GM04504 (cell line): ENCODE results near the gene ACADVL.

ENCODE experiments used
- DNase-seq: peaks from one replicate; pipeline ENCODE4 v3.0.0-alpha.2; 2012; ENCODE audit warnings: low read depth

ACADVL gene

DNA sequence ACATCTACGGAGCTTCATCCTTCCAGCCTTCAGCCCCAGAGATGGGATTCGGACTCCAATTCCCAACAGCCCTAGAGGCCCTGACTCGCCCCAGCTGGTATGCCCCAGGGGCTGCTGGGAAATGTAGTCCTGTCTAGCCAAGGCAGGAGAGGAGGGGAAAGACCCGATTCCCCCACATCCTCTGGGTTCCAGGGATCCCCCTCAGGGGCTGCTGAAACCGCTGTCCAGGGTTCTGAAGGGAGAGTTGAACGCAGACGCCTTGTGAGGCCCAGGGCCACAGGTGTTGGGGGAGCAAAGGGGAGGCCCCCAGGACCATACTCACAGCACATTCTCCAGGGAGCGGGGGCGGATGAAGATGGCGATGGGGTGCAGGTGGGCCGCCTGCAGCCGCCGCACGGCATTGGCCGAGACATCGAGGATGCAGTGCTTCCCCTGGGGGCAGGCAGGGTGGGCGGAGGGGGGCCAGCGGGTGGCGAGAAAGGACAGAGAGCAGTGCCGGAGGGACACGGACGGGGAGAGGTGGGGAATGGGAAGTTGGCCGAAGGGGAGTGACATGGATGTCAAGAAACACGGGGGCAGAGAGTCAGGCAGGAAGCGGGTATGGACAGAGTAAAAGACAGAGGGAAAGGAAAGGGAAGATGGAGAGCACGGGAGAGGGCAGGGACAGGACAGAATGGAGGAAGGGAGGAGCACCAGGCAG, 28.0 kb upstream of the ACADVL start:
- no peak for DNase-seq

DNA sequence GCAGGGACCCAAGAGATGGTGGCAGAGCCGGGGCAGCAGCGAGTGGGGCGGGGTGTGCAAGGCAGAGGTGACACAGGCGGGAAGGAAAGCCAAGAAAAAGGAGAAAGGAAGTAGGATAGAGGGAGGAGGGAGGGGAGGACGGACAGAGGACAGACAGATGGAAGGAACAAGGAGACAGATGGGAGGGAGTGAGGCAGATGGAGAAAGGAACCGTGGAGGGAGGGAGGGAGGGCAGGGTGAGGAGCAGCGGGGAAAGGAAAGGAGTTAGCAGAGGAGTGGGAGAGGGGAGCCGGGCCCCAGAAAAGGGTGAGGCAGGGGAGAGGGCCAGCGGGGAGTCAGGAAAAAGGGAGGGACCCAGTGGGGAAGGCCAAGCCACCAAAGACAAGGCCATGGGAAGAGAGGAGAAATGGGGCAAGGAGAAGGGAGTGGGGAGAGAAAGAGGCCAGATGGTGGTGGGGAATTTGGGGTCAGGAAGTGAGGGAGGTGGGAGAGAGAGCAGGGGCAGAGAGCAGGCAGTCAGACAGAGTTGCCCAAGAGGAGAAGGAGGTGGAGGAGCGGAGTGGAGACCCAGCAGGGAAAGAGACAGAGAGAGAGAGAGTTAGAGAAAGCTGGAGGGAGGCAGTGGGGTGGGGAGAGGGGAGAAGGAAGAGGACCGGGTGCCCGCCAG, 27.3 kb upstream of the ACADVL start:
- no peak for DNase-seq

DNA sequence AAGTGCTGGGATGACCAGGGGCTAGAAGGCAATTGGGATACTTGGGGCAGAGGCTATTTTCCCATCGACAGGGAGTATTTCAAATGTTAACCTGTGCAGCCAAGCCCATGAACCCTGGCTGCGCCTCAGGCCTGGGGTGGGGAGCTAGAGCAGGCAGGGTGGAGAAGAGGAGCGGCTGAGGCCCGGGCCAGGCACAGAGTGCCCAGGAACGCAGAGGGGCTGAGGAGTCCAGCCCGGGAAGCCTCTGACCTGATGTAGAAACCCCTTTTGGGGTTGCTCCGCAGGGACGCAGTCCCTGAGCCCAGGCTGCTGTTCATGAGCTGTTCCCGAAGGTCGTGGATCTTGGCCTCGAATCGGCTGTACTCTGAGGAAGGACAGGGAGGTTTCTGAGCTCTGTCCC, 23.8 kb upstream of the ACADVL start:
- DNase-seq, result no peak

DNA sequence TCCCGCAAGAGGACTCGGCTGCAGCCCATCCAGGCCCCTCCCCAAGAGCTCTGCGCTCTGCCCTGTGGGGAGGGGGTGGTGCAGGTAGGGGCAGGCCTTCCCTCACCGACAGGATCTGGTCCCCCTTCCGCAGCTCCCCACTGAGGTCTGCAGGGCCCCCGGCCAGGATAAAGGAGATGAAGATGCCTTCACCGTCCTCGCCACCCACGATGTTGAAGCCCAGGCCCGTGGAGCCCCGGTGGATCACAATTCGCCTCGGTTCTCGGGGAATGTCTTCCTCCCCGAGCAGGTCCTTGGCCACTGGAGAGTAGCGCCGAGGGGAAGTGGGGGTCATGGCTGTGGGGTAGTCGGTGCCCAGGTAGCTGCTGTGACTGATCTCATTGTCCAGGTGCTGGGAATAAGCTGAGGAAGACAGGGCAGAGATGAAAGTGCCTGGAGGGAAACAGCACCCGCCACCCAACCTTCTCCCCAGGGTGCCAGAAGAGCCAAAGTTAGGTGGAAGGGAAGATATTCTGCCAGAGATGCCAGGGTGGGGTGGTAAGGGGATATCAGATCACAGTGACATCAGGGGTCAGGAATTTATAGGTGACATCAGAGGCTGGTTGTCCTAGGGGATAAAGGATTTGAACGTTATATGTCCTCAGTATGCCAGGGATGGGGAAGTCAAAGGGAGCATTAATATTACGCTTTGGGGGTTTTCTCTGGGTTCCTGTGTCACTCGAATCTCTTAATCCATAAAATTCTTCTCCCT, 22.9 kb upstream of the ACADVL start:
- no peak for DNase-seq

DNA sequence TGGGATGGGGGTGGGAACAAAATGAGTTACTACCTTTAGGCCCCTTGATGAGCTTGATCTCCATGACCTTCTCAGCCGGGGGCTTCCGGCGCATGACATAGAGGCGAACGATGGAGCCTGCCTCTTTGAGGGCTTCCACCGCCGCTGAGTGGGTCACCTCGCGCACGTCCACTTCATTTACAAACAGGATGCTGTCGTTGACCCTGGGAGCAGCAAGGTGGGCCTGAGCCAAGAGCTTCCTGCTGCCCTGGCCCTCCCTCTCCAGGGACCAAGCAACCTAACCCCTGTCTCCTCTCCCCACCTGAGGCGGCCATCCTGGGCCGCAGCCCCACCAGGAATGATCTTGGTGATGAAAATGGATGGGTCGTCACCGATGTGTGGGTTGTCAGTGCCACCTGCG, 16.3 kb upstream of the ACADVL start:
- no peak for DNase-seq

DNA sequence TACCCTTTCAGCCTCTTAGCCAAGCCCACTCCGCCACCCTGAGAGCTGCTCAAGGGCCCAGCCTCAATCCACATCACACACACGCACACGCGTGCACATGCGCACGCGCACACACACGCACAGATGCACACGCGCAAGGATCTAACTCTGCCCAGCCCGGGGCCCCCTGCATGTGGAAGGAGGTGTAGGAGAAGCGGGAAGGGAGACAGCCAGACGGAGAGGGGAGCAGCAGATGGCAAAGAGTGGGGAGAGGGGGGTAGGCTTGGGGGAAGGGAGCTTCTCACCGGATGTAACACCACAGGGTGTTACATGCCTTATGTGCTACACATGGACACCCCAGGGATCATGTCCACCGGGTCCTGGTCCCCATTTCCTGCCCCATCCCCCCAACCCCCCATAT, 15.4 kb upstream of the ACADVL start:
- DNase-seq, result no peak

DNA sequence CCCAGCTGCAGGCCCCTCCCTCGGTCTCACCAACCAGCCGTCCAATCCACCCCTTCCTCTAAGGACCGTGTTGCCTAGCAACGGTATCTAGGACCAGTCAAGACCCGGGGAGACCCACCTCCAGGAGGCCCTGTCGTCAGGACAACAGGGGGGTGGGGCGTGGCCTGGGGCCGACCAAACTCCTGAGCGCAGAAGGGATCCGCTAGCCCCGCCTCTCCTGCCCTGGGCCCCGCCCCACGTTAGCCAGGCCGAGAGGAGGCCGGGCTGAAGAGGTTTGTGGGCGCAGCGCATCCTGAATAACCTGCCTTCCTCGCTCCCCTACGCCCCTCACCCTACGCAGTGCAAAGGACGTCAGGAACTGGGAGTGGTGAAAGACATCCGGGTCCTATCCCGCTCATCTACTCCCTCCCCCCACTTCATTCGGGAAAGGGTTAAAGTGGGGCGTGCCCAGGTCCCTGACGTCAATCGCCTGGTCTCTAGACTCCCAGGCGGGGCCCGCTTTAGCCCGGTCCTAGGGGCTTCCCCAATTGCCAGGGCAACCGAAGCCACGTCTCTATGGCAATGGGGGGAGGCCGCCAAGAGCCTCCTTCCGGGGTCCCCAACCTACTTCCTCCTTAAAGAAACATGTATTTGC, 14.8 kb upstream of the ACADVL start:
- DNase-seq, result peak; percentile 24

DNA sequence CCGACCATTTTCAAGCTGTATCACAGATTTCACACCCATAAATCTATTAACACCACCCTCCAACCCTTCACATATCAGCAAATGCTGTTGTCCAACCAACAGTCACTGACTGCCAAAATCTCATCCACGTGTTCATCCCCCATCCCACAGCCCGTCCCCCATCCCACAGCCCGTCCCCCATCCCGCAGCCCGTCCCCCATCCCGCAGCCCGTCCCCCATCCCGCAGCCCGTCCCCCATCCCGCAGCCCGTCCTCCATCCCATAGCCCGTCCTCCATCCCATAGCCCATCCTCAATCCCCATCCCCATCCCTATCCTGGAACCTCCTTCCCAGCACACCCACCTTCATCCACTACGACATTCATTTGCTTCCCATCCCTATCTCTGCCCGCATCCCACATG, 14.2 kb upstream of the ACADVL start:
- no peak for DNase-seq

DNA sequence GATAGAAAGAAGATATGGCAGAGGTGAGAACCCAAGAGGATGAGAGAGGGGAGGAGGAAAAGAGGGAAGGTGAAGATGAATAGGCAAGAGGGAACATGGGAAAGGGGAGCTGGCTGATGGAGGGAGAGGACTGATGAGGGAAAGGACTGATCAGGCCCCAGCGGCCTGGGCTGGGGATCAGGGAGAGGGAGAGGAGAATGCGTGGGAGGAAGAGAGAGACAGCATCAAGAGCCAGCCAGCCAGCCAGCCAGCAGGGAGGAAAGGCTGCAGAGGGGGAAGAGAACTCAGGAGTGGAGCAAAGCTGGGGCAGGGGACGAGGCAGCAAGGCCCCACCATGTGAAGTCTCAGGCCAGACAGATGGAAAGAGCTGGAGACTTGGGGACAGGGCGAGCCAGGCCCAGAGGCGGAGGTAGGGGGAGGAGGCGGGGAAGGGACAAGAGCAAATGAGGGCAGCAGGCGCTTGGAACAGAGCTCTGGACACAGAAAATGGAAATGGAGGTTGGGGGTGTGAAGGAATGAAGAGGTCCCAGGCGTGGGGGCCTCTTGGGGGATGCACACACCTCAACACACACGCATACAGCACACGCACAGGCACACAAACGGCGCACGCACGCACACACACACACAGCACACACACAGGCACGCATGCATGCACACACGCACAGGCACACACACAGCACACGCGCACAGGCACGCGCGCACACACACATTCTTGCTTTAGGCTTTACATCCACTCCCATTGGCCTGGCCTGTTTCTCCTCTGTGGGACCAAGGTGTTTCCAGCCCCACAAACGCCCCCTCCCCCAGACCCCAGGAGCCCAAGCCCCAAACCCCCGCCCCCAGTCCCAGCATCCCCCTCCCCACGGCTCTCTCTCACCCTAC, 12.4 kb upstream of the ACADVL start:
- no peak for DNase-seq

DNA sequence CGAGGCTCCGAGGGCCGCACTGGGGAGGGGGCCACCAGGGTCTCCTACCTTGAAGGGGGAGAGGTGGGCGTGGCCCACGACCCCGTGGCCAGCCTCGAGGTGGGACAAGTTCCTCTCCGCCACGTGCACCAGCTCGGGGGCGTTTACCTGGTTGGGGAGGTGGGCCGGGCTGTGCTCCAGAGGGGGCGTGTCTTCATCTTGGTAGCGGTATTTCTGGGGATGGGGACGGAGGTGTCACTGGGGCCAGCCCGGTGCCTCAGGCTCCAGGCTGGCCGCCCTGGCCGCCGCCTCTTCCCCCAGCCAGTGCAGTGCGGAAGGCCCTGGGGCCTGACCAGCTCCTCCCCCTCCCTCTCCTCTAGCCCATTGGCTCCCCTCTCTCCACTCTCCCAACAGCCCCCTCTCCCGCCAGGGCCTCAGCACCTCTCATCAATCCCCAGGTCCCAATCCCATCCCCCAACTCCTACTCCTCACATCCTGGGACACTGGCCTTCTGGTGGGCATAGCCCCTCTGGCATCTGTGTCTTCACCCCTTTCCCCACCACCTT, 11.6 kb upstream of the ACADVL start:
- no peak for DNase-seq

DNA sequence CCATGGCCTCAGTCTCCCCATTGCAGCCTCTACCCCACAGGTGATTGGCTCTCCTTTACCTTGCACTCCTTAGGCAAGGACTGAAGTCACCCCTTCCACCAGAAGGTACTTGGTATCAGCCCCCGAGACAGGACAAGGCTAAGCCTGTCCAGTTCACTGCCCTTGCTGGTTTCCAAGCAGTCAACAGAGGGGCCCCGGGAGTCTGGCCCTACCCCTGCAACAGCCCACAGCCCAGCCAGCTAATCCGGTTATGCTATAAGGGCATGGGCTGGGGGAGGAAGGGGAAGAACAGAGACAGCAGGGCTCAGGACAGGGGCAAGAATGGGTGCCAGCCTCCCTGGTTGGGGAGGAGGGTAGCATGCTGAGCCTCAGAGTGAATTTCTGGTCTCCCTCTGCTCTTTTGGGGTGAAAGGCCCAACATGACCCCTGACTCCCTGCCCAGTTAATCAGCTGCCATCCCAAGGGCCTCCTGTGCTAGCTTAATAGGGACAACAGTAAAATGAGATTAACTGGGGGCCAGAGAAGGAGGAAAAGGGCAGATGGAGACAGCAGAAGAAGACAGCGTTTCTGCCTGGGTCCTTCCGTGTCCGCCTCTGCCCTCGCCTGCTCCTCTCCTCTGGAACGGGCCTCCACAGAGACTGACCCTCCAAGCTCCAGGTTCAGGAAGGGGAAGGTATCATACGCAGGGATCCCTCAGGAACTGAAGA, 10.8 kb upstream of the ACADVL start:
- no peak for DNase-seq

DNA sequence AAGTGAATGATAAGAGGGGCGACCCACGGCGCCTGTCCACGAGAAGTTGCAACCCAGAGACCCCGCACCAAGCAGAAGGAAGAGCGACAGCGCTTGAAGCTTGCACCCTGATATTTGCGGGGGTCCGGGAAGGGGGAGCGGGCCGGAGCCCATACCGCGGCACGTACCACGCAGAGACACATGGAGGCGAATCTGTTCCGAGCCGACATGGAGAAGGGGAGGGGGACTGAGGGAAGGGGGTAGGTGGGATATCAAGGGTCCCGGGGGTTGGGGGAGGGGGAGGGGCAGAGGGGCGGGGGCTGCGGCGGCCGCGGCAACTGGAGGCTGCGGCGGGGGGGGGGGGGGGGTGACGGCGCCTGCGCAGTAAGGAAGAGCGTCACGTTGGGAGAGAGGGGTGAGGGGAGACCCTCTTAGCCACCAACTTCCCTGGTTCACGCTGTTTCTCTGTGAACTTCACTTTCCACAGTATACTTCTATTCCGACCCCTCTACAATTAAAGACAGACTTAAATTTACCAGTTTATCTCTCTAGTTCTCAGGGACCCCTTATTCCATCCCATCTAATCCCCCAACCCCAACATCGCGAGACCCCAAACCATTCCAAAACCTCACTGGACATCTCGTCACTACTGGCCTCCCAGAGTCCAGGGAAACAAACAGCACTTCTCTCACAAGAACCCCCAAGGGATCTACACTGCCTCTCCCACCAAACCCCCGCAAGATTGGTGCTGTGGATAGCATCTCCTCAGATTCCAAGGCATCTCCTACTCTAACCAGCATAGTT, 8.1 kb upstream of the ACADVL start:
- DNase-seq, result no peak

DNA sequence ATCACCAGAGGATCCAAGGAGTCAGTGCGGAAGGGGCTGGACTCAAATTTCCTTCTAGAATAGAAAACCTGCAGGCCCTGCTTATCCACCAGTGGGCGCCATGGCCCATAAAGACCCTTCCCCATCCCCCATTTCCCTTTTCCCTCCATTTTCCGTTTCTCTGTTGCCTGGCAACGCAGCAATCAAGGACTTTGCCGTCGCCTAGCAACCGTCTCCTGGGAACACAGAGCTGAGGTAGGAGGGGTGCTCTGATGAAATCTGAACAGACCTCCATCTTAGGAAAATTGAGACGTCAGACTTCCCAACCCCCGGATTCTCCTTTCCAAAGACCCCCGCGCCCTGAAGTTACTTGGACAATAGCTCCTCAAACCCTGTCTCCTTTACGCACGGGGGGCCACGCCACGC, 5.8 kb upstream of the ACADVL start:
- DNase-seq, result no peak

DNA sequence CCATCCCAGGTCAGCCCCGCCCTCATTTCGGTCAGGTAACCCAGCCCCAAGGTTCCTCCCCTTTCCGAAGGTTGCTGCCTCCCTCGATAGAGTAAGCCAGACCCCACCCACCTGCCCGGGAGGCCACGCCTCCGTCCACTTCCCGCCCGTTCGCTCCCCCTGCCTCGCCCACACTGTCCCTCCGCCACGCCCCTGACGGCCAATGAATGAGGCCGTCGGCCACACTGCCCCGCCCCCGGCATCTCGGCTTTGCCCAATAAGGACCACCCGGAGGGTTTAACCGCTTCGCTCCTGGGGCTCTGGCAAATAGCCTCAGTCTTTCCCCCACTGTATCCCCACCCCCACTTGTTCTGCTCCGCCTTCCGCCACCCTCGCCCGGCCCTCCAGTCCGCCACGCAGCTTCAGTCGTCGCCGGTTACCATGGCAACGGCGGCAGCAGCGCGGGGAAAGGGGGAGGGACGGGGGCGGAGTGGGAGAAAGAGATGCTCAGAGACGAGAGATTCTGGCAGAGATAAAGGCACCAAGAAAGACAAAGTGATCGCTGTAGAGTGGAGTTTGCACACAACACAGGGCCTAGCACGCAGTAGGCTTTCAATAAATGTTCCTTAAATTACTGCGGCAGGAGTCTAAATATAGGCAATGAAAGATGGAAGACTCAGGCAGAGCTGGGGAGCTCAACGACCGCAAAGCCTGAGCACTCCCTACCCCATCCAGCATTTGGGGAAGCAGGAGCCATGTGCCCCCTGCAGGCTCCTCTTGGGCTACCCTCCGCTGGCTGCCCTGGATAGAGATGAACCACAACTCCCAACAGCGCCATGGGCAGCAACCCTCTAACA, 5.2 kb upstream of the ACADVL start:
- peak; percentile 90 for DNase-seq

DNA sequence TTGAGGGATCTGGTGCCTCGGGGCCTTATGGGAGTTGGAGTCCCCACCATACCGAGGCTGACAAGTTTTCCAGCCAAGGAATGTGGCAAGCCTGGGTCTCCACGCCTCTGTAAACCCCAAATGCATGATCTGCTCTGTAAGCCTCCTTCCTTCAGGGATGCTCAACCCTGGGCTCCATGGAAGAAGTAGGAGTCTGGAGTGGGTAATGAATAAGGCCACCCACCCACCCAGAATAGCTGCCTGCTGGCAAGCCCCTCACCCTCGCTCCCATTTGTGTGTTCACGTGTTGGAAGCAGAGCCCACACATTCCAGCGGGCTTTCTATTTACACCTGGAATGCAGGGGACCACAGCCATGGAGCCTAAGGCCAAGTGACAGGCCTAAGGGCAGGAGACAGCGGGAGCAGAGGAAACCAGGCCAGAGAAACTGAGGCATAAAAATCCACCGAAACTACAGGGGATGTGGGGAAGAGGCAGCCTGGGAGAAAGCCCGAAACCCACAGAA, 4.6 kb upstream of the ACADVL start:
- DNase-seq, result no peak

DNA sequence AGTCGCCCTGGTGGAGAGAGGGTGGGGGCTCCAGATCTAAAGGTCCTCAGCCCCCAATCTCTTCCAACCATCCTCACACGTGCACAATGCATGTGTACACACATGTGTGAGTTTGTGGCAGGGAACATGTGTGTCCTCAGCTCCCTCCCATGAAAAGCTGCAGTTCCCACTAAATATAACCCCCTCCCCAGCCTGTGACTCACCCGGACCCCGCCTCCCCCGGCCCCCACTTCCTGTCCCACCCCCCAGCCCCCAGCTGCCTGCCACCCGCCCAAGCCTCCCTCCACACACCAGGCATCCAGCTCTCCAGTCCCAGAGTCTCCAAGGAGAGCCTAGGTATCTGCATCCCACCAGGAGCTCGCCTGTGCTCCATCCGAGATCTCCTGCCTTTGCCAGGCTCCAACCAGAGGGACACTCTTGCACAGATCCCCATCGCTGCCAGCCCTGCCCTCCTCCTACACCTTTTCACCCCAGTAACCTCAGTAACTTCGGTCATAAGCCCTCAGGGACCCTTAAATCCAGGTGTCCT, 4.0 kb upstream of the ACADVL start:
- DNase-seq, result no peak

DNA sequence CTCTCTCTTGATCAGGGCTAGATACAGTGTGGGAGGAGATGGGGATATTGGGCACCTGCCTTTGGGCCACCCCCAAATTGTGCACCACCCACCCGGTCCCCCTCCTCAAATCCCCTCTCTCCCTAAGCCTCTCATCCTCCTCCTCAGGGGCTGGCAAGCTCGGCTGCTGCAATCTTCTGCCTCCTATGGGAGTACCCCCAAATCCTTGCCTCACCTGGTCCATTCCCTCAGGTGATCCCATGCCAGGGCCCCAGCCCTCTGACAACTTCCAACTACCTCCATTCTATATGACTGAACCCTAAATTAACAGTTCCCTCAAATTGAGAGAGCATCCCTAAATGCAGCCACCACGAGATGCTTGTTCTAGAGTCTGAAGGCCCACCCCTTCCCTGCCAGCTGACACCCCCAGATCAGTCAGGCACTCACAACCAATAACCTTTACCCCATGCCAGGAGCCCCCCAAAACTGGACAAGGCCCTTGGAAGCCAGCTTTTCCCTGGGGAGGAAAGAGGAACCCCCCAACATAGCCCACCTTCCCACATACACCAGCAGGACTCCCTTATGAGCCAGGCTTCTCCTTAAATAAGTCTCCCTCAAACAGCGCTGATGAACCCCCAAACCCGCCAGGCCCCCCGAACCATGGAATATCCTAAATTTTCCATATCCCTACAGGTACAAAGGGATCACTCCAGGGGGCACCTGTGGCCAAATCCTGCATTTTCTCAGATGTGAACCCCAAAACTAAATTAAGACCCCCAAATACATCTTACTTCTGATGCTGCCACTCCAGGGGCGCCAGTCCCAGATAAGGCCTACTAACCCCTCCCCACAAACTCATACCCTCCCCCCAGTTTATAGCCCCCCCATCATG, 3.3 kb upstream of the ACADVL start:
- DNase-seq, result no peak
